SK-N-DZ (cell line): ENCODE measurements around the gene PPP1R18.

Experiments used
- DNase-seq: peaks from one replicate; pipeline ENCODE4 v3.0.0-alpha.2; 2015; ENCODE audit warnings: low spot score

The PPP1R18 gene

DNA sequence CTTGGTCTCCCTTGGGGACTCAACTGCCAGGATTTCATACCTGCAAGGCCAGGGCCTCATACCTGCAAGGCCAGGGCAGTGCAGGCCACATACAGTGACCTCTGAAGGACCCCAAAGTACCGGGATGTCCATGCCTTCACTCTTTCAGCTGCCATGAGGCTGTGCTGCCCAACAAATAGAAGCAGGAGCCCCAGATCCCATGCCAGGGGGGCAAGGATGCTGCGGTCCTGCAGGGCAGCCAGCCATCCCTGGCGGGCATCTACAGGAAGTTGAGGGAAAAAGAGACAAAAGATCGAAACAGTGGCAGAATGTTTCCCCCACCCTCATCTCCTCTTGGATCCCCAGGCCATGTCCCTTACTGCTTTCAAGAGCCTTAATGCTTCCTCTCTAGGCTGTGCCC, 3.5 kb upstream of the PPP1R18 start:
- DNase-seq, result no peak

DNA sequence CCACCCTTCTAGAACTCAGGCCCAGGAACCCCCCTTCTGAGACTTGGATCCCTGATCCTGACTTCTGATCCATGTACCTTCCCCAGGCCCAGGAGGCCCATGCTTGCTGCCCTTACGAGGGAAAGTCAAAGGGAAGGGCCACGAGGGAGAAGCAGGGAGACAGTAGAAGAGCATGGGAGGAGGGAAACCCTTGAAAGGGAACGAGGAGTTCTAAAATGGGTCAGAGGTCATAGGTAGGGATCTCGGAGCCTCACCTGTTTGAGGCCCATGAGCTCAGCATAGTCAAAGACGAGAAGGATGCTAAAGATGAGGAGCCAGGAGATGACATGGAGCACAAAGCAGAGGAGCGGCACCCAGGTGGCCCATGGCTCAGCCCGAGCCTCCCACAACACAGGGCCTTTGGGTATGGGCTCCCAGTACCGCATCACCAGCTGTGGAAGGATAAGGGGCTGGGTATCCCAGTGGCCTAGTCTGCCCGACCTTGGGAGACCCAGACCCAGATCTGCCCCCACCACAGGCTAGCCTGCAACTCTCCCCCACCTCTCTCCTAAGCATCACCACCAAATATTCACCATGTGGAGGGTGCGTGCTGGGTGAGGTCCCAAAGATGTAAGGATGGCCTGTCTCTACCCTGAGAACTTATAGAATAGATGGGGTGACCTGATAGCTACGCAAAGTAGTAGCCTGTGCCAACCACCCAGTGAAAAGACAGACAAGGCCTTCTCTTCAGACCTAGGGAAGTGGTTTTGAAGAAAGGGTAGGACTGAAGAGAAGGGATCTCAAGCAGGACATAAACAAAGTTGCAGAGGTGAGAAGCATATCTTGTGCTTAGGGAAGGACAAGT, 2.8 kb upstream of the PPP1R18 start:
- no peak for DNase-seq

DNA sequence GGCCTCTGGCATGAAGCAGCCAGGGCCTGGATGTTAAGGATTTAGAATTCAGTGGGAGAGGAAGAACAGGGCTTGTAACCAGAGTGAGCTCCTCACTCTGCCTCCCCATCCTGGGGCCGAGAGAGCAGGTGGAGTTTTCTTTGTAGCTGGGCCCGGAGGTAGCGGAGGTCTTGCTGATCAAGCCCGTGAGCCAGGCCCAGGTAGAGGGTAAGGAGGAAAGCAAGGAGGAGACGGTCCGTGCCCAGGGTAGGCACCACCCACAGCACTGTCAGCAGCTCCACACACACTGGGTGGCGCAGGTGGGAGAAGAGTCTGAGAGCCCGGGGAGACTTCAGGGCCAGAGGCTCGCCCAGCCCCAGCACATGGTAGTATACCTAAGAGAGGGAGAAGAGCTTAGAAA, 2.1 kb upstream of the PPP1R18 start:
- DNase-seq, result no peak

DNA sequence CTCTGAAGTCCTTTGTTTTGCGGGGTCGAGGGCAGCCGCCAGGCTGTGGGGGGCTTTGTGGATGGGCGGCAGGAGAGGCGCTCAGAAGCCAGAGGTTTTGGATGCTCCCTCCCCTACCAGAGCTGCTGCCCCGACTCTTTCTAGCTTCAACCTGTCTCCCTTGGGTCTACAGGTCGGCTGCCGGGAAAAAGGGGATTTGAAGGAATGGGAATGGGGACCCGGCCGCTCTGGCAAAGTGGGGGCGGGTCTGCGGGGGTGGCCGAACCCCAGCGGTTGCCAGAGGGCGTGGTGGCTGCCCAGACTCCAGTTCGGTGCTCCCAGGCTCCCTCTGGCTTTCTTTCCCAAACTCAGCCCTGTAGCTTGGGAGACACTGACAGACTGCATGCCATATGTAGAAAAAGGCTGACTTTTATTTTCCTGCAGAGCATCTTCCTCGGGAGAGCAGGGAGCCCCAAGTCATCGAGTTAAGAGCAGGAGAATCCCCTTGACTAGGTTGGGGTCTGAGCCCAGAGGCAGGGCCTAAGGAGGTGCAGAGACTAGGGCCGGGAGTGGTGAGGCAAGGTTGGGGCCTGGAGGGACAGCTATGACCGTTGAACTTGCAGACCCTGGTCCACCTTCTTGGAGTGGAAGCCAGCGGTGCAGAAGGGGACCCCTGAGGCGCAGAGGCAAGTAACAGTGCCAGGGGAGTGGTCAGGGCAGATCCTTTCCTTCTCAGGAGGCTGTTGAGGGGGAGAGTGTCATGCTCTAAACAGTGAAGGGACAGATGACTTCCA, 1.4 kb upstream of the PPP1R18 start:
- DNase-seq, result no peak

DNA sequence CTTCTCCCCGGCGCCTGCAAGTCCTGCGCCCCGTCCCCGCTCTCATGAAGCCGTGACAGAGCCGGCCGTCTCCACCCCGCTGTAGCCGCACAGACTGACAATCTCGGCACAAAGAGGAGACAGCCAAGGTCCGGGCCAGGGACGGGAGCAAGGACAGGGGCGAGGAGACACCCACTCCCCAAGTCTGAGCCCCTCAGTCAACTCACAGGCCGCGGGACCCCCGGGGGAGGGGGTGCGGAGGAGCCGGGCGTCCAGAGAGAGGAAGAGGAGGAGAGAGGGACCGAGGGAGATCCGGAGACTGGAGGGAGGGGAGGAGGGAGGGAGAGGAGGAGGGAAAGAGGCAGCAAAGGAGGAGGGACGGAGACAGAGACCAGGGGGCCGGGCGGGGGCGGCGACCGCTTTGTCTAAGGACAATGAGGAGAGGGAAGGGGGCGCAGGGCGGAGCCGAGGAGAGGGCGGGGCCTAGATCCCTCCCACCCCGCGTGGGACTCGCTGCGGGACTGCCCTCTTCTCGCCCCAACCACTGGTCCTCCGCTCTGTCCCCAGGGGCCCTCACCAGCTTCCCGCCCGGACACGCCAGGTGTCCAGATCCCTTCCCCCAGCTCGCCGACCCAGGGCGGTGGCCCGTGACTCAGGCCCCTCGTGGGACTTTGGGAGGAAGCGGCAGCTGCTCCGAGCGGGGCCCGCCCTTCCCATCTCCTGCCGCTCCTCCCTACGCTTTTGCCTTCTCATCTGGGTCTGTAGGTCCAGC, 638 bp upstream of the PPP1R18 start:
- peak; percentile 95 for DNase-seq

DNA sequence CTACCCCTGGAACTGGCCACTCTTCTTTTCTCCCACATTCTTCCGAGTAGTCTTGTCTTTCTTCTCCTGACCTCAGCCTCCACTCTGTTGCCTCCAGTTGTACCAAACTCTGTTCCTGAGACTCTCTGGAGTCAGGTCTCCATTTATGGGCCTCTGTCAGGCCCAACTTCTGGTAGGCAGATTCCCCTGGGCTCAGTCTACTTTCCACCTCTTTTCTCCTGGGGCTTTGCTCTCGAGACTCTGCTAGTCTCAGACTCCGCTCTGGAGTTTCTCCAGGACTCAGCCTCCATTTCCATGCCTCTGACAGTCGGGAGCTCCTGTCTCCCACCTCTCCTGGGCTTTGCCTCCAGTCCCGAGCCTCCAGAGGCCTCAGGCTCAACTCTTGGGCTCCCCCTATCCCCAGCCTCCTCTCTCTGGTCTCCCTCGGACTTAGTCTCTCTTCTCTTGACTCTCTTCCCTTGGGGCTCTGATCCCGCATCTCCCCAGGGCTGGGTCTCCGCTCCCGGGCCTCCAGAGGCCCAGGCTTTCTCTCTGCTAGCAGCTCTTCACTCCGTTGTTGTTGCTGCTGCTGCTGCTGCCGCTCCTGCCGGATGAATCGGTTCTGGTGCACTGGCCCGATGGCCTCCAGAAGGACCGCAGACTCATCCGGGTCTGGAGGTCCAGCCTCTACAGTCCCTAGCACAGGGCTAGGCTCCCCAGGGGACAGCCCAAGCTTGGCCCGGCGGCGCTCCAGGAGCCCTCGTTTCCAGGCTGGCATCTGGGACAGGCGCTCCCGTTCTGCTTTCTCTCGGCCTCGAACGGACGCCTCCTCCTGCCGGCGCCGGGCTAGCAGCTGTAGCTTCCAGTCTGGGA, 1.1 kb downstream of the PPP1R18 start:
- DNase-seq, result no peak

DNA sequence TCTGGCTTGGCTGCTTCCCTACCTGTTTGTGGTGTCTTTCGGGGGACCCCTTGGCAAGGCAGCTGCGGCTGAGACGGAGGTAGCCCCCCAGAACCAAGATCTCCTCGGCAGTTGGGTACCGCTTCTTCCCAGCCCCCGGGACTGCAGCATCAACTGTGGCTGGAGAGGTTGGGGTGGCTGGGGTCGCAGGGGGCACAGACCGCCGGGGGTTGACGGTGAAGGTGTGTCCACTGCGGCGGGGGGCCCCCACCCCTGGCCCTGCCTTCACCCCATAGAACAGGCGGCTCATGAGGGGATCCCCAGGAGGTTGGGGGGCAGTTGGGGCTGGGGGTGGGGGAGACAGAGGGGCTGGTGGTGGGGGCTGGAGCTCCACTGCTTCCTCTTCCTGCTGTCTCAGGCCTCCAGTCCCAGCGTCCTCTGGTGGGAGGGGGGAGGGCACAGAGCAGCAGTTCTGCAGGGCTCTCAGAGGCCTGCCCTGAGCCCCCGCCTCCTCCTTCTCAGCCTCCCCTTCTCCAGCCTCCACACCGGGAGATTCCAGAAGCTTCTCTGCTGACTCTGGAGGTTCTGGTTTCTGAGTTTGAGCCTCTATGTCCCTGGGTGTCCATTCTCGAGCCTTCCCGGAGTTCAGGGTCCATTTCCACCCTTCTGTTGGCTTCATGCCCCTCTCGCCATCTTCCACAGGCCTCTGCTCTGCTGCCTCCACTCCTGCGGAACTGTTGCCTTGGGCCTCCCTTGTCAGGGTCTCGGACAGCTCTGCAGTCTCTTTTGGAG, 1.9 kb downstream of the PPP1R18 start:
- no peak for DNase-seq

DNA sequence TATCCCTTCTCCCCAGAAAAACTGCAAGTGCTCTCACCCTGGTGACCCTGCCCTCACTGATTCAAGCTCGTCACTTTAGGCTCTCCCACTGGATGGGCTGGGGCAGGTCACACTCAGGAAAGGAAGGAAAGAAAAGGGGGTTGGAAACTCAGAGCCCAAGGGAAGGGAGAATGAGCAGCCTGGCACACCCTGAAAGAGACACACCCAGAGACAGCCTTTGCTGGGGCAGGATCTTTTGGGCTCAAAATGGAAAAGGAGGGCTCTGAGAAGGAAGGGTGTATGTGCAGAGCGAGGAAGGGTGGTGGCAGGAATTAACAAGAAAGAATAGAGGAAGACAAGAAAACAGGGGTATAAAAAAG, 2.5 kb downstream of the PPP1R18 start:
- no peak for DNase-seq

DNA sequence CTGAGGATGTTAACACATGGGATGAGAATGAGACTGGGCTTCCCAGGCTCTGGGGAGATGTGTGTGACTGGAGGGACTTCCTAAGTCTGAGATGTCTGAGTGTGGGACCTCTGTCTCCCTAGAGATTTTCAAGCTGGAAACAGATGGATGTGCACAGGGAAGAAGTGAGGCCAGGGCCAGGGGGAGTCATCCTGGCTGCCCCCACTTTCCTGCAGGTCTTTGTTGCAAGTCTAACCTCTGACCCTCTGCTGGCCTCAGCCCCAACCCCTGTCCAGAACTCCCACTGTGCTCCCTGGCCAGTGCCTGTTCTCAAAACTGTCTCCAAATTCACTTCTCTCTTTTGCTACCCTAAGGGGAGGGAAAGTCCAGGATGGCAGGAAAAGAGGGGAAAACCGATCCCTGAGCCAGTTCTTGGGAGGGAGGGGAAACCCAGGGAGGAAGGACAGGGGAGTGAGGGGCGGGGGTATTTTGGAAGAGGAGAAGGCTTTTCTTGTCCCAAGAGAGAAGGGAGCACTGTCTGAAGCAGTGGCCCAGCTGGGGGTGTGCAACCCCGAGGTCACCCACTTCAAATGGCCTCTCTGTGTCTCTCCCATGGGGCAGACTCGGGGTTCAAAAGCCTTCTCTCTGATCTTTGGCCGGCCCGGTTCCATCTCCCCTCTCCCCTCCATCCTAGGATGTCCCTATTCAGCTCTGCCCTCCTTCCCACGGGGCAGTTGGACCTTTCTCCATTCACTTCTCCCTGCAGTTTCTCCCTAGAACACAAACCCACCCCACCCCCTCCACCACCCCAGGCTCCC, 3.1 kb downstream of the PPP1R18 start:
- no peak for DNase-seq

DNA sequence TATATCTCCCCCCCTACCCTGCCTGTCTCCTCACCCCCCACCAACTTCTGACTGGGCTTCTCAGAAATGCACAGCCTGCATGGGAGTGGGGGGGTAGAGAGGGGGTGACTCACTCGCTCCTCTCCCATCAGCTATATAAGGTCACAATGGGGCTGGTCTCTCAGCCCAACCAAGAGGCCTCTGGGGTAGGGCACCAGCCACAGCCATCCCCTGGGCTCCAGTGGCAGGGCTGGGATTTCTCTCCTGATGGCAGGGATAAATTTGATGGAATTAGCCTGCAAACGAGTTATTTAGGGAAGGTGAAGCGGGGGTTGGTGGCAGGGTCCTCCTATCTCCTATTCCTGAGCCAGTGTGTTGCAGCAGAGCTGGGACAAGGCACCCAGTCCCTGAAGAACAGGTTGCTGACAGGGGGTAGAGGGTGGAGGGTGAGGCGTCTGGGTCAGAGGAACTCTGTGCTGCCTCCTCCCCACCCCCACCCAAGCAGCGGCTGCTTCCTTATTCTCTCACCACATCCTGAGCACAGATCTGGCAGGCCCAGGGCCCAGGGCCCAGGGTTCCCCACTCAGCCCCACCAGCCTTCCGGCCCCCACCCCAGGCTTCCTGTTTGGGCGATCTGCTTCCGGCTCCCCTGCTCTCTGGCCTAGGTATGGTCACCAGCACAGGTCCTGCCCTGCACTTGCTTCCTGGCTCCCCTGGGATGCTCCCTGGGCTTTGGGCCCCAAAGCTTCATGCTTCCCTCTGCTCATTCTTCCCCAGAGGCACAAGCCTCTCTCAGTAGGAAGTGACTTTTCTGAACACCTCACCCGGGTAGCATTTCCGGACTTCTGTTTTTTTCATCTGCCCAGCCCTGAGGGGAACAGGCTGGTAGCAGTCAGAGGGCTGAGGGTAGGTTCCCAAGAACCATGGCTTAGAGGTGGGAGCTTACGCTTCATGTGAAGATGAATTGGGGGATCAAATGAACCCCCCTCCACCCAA, 4.0 kb downstream of the PPP1R18 start:
- DNase-seq, result no peak

DNA sequence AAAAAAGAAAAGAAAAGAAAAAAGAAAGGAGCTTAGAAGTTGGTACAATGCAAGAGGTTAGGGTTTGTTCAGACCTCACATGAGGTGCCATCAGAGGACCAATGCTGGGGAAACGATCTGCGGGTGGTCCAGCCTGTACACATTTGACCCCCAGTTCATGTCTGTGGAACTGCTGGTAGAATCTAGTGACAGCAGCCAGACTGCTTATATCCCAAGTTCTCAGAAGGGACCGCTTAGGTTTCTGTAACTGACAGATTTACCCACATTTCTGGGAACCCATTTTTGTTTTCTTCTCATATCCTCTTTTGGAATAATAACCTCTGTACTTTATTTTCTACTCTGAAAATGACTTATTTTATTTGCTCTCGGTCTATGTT, 4.7 kb downstream of the PPP1R18 start:
- DNase-seq, result no peak

DNA sequence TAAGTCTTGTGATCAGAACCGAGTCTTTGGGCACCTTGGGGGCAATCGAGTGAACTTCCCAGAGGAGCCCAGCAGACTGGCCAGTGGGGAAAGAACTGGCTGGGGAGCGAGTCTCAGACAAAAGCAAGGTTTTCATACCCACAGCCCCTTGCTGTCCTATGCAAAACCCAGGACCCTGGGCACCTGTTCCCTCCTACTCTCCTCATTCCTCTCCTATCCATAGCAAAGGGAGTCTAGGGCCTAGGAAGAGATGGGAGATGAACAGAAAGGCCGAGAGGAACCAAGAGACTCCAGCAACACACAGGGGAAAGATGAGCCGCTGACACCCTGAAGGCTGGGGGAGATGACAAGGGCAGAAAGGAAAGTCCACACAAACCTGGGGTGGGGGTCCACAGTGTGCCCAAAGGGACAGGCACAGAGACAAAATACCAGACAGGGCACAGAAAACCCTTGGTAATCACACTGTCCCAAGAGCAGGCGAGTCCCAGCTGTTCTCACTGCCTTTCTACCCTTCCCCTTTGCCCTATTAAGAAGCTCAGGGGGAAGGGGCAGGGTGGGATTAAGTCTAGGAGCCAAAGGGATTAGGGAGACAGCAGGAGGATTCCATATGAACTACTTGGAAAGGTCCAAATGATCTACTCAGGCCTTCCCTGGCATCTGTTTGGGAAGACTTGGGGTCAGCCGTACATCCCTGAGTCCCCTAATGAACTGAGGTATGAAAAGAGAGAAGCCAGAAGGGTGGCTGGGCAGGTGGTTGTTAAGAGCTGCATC, 6.5 kb downstream of the PPP1R18 start:
- no peak for DNase-seq

DNA sequence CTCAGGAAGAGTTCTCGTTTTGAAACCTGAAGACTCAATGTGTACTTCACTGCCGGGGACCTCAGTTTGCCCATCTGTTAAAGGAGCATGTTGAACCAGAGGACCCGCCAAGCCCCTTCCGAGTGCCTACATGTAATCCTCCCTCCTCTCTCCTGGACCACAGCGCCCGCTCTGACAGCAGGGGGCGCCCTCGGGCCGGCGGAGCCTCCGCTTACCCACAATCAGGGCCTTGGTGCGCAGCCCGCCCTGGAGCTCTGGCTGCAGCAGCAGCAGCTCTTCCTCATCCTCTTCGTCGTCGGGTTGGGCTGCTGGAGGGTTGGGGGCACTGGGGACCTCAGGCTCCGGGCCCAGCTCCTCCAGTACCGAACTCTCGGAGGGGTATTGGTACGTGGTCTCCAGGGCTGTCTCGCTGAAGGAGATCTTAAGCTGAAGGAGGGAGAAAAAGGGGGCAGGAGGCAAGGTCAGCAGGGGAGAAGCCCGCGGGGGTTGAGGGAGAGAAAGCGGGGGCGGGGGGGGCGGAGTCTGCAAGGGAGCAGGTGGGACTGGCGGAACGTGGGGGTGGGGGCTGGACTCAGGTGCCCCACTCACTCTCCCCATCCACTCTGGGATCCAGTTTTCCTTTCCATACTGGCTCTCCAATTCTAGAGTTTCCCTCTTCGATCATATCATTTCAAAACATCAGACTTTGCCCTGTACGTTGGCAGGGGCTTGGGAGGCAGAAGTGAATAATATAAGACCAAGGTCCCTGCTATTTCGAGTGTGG, 7.3 kb downstream of the PPP1R18 start:
- DNase-seq, result peak; percentile 79

DNA sequence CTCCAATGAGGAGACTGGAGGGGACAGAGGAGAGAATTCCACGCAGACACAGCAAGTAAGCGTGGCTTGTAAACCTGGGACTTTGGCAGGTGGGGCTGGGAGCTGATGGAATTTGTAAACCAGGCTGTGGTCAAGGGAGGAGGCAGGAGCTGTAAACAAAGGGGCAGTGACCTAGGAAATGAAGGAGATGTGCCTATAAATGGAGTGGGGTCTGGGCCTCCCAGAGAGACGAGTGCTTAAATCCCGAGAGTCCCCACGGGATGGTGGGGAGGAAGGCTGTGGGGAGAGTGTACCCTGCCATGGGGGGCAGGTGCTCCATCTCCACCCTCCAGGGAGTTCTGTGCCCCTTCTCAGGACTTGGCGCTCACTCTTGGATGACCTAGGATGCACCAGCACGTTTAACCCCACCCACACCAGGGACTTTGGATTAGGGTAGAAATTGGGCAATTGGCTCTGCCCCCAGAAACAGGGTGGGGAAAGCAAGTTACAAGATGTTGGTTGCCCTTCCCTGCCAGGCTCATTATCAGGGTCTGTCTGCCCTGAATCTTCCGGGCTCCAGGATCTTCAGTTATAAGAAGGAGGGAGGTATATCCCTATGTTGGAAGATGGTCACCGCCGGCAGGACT, 9.7 kb downstream of the PPP1R18 start:
- DNase-seq, result no peak

DNA sequence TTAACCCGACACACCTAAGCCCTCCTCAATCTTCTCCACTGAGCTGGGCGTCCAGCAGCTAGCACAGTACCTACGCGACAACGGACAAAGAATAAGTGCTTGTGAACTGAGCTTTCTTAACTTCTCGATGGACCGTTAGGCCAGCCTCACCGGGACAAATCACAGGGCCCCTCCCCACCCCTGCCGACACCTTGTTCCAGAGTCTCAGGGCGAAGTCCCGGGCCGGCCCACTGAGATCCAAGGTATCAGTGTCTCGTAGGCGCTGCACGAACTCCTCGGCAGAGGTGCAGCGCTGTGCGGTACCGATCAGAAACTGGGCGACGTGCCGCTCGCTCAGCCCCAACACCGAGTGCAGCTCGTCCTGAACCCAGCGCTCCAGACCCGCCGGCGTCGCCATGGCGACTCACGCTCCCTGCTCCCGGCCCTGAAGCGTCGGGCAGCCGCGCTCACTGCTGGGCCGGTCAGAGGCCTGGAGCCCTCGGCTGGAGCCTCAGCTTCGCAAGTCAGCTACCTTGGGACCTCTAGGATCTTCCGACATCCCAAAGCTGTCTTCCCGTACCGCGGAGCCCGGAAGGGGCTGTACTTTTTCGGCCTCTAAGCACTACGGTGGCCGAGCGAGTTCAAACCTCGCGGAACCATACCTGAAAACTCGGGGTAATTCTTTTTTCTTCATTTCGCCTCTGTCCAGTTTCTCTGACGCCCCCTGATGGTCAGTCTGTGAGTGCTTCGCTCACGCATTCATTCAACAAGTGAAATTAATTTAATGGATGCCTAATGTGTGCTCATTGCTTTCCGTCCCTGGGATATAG, 13.8 kb downstream of the PPP1R18 start, which contains the start of gene DHX16:
DHX16 (minus strand) TSS at position 562 of the 809 bp plus-strand sequence; CDS start at position 397, 165 bp downstream.
- DNase-seq, result peak; percentile 97
